H1 (cell line): Measurements from ENCODE around the gene TTYH2. TPM values are rescaled to one million over a fixed set of nuclear protein-coding genes. Genes with fewer than 3 reads are reported as not detected.

Source experiments
- CTCF ChIA-PET: fragments of 300-600 bp; sonication (Branson Sonifier 250); formaldehyde crosslinking; loops from one replicate; lab custom pipeline; 2021; ENCODE audit not compliant: partially characterized antibody; lab: Charles Lee
- POLR2A ChIA-PET: fragments of 300-600 bp; sonication (Branson Sonifier 250); formaldehyde crosslinking; loops from one replicate; lab custom pipeline; 2021; ENCODE audit warnings: inconsistent platforms; ENCODE audit not compliant: partially characterized antibody; lab: Charles Lee
- DNase-seq, 2 experiments: peaks; one replicate each; pipeline versions ENCODE4 v3.0.0 to v3.0.0-alpha.2; 2010 to 2022; ENCODE audit warnings: low spot score in 2 of 2, low read depth in 1 of 2, mixed read lengths in 1 of 2
- FAIRE-seq: peaks from 2 replicates; lab custom pipeline; 2011; peaks lifted over from hg19 to GRCh38; lab: Jason Lieb, UNC
- H2AFZ ChIP-seq: 2 replicates; pipeline ENCODE4 v1.8.1; 2012; ENCODE audit warnings: low read length, inconsistent platforms
- H2AK5ac ChIP-seq: 2 replicates; pipeline ENCODE4 v1.6.1; 2013; ENCODE audit warnings: low read depth, low read length
- H2BK120ac ChIP-seq: replicated peaks from 2 replicates; pipeline ENCODE3; 2013; ENCODE audit warnings: low read depth, low read length, inconsistent platforms
- H2BK12ac ChIP-seq: 2 replicates; pipeline ENCODE4 v1.6.1; 2013; ENCODE audit warnings: low read depth, low read length
- H2BK15ac ChIP-seq: 2 replicates; pipeline ENCODE4 v1.6.1; 2013; ENCODE audit warnings: low read length
- H2BK20ac ChIP-seq: 2 replicates; pipeline ENCODE4 v1.6.1; 2013; ENCODE audit warnings: low read length
- H2BK5ac ChIP-seq: 2 replicates; pipeline ENCODE4 v1.6.1; 2013; ENCODE audit warnings: low read depth, low read length
- H3K14ac ChIP-seq: 2 replicates; pipeline ENCODE4 v1.6.1; 2013; ENCODE audit warnings: inconsistent platforms; ENCODE audit not compliant: insufficient read length
- H3K18ac ChIP-seq: 2 replicates; pipeline ENCODE4 v1.6.1; 2013; ENCODE audit warnings: low read length; ENCODE audit errors: extremely low read depth
- H3K23ac ChIP-seq: 2 replicates; pipeline ENCODE4 v1.6.1; 2013; ENCODE audit warnings: inconsistent platforms; ENCODE audit not compliant: insufficient read length
- H3K23me2 ChIP-seq: 2 replicates; pipeline ENCODE4 v1.6.1; 2013; ENCODE audit warnings: low read depth, low read length
- H3K27ac ChIP-seq: 2 replicates; pipeline ENCODE4 v1.6.1; 2011; ENCODE audit warnings: low read depth, low read length, inconsistent platforms
- H3K27me3 ChIP-seq, 4 experiments: replicated peaks in 1 of 4; 1 replicate in 1 of 4; 2 replicates in 3 of 4; pipeline versions ENCODE4 v1.6.1 to v1.8.1; 2011 to 2013; ENCODE audit warnings: low read length in 3 of 4, mild to moderate bottlenecking in 3 of 4, inconsistent platforms in 2 of 4, mixed read lengths in 2 of 4, moderate library complexity in 1 of 4; ENCODE audit not compliant: control insufficient read depth in 3 of 4, insufficient read depth in 3 of 4; ENCODE audit errors: extremely low read depth in 1 of 4
- H3K36me3 ChIP-seq, 4 experiments: 2 replicates each; pipeline versions ENCODE4 v1.6.1 to v1.8.1; 2011 to 2013; ENCODE audit warnings: mild to moderate bottlenecking in 4 of 4, low read length in 3 of 4, moderate library complexity in 2 of 4, control low read depth in 1 of 4, inconsistent platforms in 1 of 4; ENCODE audit not compliant: insufficient read depth in 4 of 4, control insufficient read depth in 2 of 4
- H3K4ac ChIP-seq: replicated peaks from 2 replicates; pipeline ENCODE3; 2013; ENCODE audit warnings: low read length, low read depth, mixed read lengths, inconsistent platforms; ENCODE audit not compliant: insufficient read length
- H3K4me1 ChIP-seq, 4 experiments: replicated peaks in 1 of 4; 1 replicate in 1 of 4; 2 replicates in 3 of 4; pipeline versions ENCODE4 v1.6.1 to v1.8.1; 2011 to 2013; ENCODE audit warnings: low read length in 3 of 4, inconsistent platforms in 2 of 4, mixed read lengths in 1 of 4; ENCODE audit not compliant: insufficient read depth in 4 of 4, control insufficient read depth in 3 of 4
- H3K4me2 ChIP-seq, 2 experiments: 2 replicates each; pipeline versions ENCODE4 v1.6.1 to v1.8.1; 2011 to 2013; ENCODE audit warnings: low read depth in 2 of 2, low read length in 2 of 2, control low read depth in 1 of 2, inconsistent platforms in 1 of 2, mild to moderate bottlenecking in 1 of 2; ENCODE audit not compliant: insufficient read depth in 1 of 2
- H3K4me3 ChIP-seq, 4 experiments: fragments of 200-600, 300-600 bp in 1 of 4; sonication (generic), shearing (Covaris generic), sonication (Bioruptor Twin) in 1 of 4; 2 replicates each; pipeline versions ENCODE4 v1.5.1 to v1.8.1; 2011 to 2016; ENCODE audit warnings: low read length in 4 of 4, low read depth in 3 of 4, control low read depth in 2 of 4, inconsistent platforms in 2 of 4, mild to moderate bottlenecking in 2 of 4, mixed read lengths in 1 of 4, moderate library complexity in 1 of 4; ENCODE audit not compliant: insufficient read depth in 2 of 4; ENCODE audit errors: extremely low read depth in 1 of 4
- H3K56ac ChIP-seq: replicated peaks from 2 replicates; pipeline ENCODE3; 2013; ENCODE audit warnings: low read depth, mild to moderate bottlenecking, mixed read lengths, low read length, inconsistent platforms; ENCODE audit not compliant: insufficient read length
- H3K79me1 ChIP-seq: 2 replicates; pipeline ENCODE4 v1.6.1; 2013; ENCODE audit warnings: low read depth, low read length, control low read depth
- H3K79me2 ChIP-seq, 2 experiments: 2 replicates each; pipeline versions ENCODE4 v1.6.1 to v1.8.1; 2012 to 2013; ENCODE audit warnings: low read length in 2 of 2, mild to moderate bottlenecking in 2 of 2, inconsistent platforms in 1 of 2; ENCODE audit not compliant: insufficient read depth in 2 of 2, control insufficient read depth in 1 of 2
- H3K9ac ChIP-seq, 4 experiments: replicated peaks in 1 of 4; 1 replicate in 1 of 4; 2 replicates in 3 of 4; pipeline versions ENCODE4 v1.6.1 to v1.8.1; 2011 to 2013; ENCODE audit warnings: low read depth in 3 of 4, low read length in 3 of 4, control low read depth in 2 of 4, mild to moderate bottlenecking in 2 of 4, moderate library complexity in 2 of 4, inconsistent platforms in 1 of 4; ENCODE audit errors: extremely low read depth in 1 of 4
- H3K9me3 ChIP-seq, 2 experiments: 2 replicates each; pipeline versions ENCODE4 v1.6.1 to v1.8.1; 2012 to 2013; ENCODE audit warnings: mild to moderate bottlenecking in 2 of 2, moderate library complexity in 2 of 2, control low read depth in 1 of 2, inconsistent platforms in 1 of 2, low read depth in 1 of 2, low read length in 1 of 2, mixed read lengths in 1 of 2; ENCODE audit not compliant: insufficient read depth in 2 of 2
- H4K20me1 ChIP-seq, 2 experiments: replicated peaks in 1 of 2; 2 replicates each; pipeline versions ENCODE3 to v1.8.1; 2011 to 2013; ENCODE audit warnings: inconsistent platforms in 2 of 2, low read length in 2 of 2, mild to moderate bottlenecking in 1 of 2; ENCODE audit not compliant: insufficient read depth in 2 of 2, control insufficient read depth in 1 of 2
- H4K5ac ChIP-seq: 2 replicates; pipeline ENCODE4 v1.6.1; 2013; ENCODE audit warnings: low read length, low read depth, mixed read lengths, inconsistent platforms; ENCODE audit not compliant: insufficient read length
- H4K8ac ChIP-seq: 2 replicates; pipeline ENCODE4 v1.8.0; 2013; ENCODE audit warnings: mild to moderate bottlenecking, moderate library complexity, low read length, inconsistent platforms; ENCODE audit not compliant: insufficient read depth; ENCODE audit errors: extremely low read depth
- H4K91ac ChIP-seq: replicated peaks from 2 replicates; pipeline ENCODE3; 2013; ENCODE audit warnings: low read length, mixed read lengths, inconsistent platforms; ENCODE audit not compliant: insufficient read length
- ASH2L ChIP-seq: fragments of 200-600, 300-600 bp; sonication (generic); IDR thresholded peaks from one replicate; pipeline ENCODE4 v1.7.1; 2017; ENCODE audit warnings: low read length
- ATF2 ChIP-seq: IDR thresholded peaks from 2 replicates; pipeline ENCODE4 v1.6.1; 2012; ENCODE audit warnings: low read length, inconsistent platforms
- BCL11A ChIP-seq, 2 experiments: IDR thresholded peaks; one replicate each; pipeline ENCODE4 v1.6.1; 2011; ENCODE audit warnings: low read depth in 2 of 2, low read length in 2 of 2, mild to moderate bottlenecking in 2 of 2
- CHD2 ChIP-seq: IDR thresholded peaks from 2 replicates; pipeline ENCODE4 v1.6.1; 2012; ENCODE audit warnings: low read length, improper control_type of control experiment
- EGR1 ChIP-seq: IDR thresholded peaks from 2 replicates; pipeline ENCODE4 v1.6.1; 2011; ENCODE audit warnings: low read depth, low read length, borderline replicate concordance
- JUN ChIP-seq: IDR thresholded peaks from 2 replicates; pipeline ENCODE4 v1.6.1; 2011; ENCODE audit warnings: low read depth, mild to moderate bottlenecking, improper control_type of control experiment, low read length
- KDM1A ChIP-seq: fragments of 200-600, 300-600 bp; sonication (generic); IDR thresholded peaks from 2 replicates; pipeline ENCODE4 v1.7.1; 2016; ENCODE audit warnings: mild to moderate bottlenecking, low read length, borderline replicate concordance
- RAD21 ChIP-seq, 2 experiments: IDR thresholded peaks in 1 of 2; conservative IDR thresholded peaks in 1 of 2; 2 replicates each; pipeline ENCODE4 v1.6.1; 2011; ENCODE audit warnings: low read depth in 2 of 2, low read length in 2 of 2, improper control_type of control experiment in 1 of 2, inconsistent platforms in 1 of 2, mild to moderate bottlenecking in 1 of 2, moderate library complexity in 1 of 2
- SIN3A ChIP-seq, 2 experiments: IDR thresholded peaks in 1 of 2; conservative IDR thresholded peaks in 1 of 2; 2 replicates each; pipeline ENCODE4 v1.6.1; 2011 to 2012; ENCODE audit warnings: low read length in 2 of 2, improper control_type of control experiment in 1 of 2, low read depth in 1 of 2, mild to moderate bottlenecking in 1 of 2
- SP1 ChIP-seq: IDR thresholded peaks from 2 replicates; pipeline ENCODE4 v1.6.1; 2011; ENCODE audit warnings: low read depth, low read length
- TAF1 ChIP-seq: IDR thresholded peaks from 2 replicates; pipeline ENCODE4 v1.6.1; 2011; ENCODE audit warnings: mild to moderate bottlenecking, low read depth, low read length
- TEAD4 ChIP-seq: IDR thresholded peaks from 2 replicates; pipeline ENCODE4 v1.6.1; 2012; ENCODE audit warnings: low read depth, low read length, inconsistent platforms, mixed read lengths
- ZNF274 ChIP-seq: IDR thresholded peaks from 2 replicates; pipeline ENCODE4 v1.7.0; 2012; ENCODE audit warnings: low read length, borderline replicate concordance; ENCODE audit errors: extremely low read depth
- WGBS, 2 experiments: shearing (Covaris generic) in 1 of 2; methylation state at CpG; one replicate each; pipeline versions ENCODE4 v1.1.6 to v1.1.7; 2013 to 2015; ENCODE audit warnings: low lambda C conversion rate in 2 of 2, mixed read lengths in 2 of 2, inconsistent platforms in 1 of 2, low coverage in 1 of 2, missing lambda C conversion rate in 1 of 2; ENCODE audit not compliant: insufficient replicate concordance in 2 of 2, insufficient coverage in 1 of 2, insufficient read length in 1 of 2; ENCODE audit errors: extremely low coverage in 1 of 2, missing lambda C conversion rate in 1 of 2; 5-methylcytosine and 5-hydroxymethylcytosine counted together
- polyA plus RNA-seq, 7 experiments: library from polyadenylated mRNA; depleted of rRNA in 3 of 7; stranded (reverse) in 5 of 7; unstranded in 2 of 7; fragments of >200 nt in 5 of 7; fragments of 200-250 nt in 2 of 7; gene quantifications; 1 replicate in 5 of 7; 2 replicates in 1 of 7; 4 replicates in 1 of 7; pipeline versions ENCODE4 v1.2.1 to v1.2.3, GENCODE V29; 2011 to 2013; ENCODE audit warnings: missing spikeins in 2 of 7, mixed read lengths in 2 of 7
- total RNA-seq: library from RNA; stranded (reverse); fragmentation: NEBNext Ultra II Directional; extraction: Animal tissue kit (Norgen Biotek cat#: 25700); gene quantifications from 2 replicates; pipeline ENCODE4 v1.2.1, GENCODE V29; 2021

The TTYH2 gene
- total and polyA plus RNA-seq, 2 of the 8 experiments (the other 6 are each of a cell fraction or from before 2014, with no cell fraction given) = 3.2 to 9.2 TPM

GRCh38 chr17:74235911-74236371 lies 22.6 kb downstream of the TTYH2 start:
- H3K79me2 ChIP-seq = no peaks in the 10 kb centered on the region
- no peak overlapping the region for H4K5ac ChIP-seq
- H3K27ac ChIP-seq = no peak overlapping the region
- no peak overlapping the region for H3K14ac ChIP-seq
- ChIA-PET CTCF (no interaction called here), POLR2A (interaction anchor here (1.5 to 2.5 kb wide), 2 partner anchors 25 to 31 kb away, joined by 4 to 9 read pairs; no protein-coding TSS in a partner anchor)
- no peaks in the 10 kb centered on the region for H3K23me2 ChIP-seq
- H2AK5ac ChIP-seq = no peak overlapping the region
- no peak overlapping the region for H2BK12ac ChIP-seq
- no peak overlapping the region for H4K91ac ChIP-seq
- H2AFZ ChIP-seq = no peak overlapping the region
- no peaks in the 10 kb centered on the region for H3K79me1 ChIP-seq
- H3K4ac ChIP-seq = no peak overlapping the region
- H2BK5ac ChIP-seq = no peak overlapping the region
- no peak overlapping the region for H3K56ac ChIP-seq
- H4K20me1 ChIP-seq = no peaks in the 10 kb centered on the region
- H3K36me3 ChIP-seq = no peaks in the 10 kb centered on the region
- H4K8ac ChIP-seq = no peak overlapping the region
- H3K27me3 ChIP-seq = no peaks in the 10 kb centered on the region
- H3K4me1 ChIP-seq = peaks cover 3 to 13% (median 9%) of the 10 kb centered on the region in 4 experiments; a peak in 6 of 7 replicates
- no peak overlapping the region for H3K9ac ChIP-seq
- H3K23ac ChIP-seq = no peak overlapping the region
- H2BK20ac ChIP-seq = no peak overlapping the region
- no peak overlapping the region for H3K4me3 ChIP-seq
- 76% methylated on average over 7 of the region's 8 CpGs; no CpG with 5 or more reads in 1 of the 2 experiments for WGBS, 2 experiments
- DNase-seq (no peak), FAIRE-seq (no peak)
- H2BK120ac ChIP-seq = no peak overlapping the region
- no peaks in the 10 kb centered on the region for H3K9me3 ChIP-seq
- no peak overlapping the region for H3K18ac ChIP-seq
- no peak overlapping the region for H3K4me2 ChIP-seq
- H2BK15ac ChIP-seq = no peak overlapping the region
- TF ChIP-seq SIN3A (conservative IDR thresholded peaks at IDR 0.05 in 1 of 2, IDR thresholded peaks at IDR 0.05 in 1 of 2; ENCODE audit: low read depth in 1 of 2, low read length in 2 of 2) (no peak), JUN (no peak), RAD21 (IDR thresholded peaks at IDR 0.05 in 1 of 2, conservative IDR thresholded peaks at IDR 0.05 in 1 of 2; ENCODE audit: low read depth in 2 of 2, low read length in 2 of 2) (no peak), ZNF274 (no peak), EGR1 (no peak), TAF1 (no peak), ASH2L (no peak), ATF2 (no peak), BCL11A (IDR thresholded peaks at IDR 0.05; ENCODE audit: low read depth in 2 of 2, low read length in 2 of 2) (no peak), CHD2 (no peak), SP1 (no peak), TEAD4 (no peak), KDM1A (no peak)
